ENCODE measurements around the gene UTS2. TPM values are rescaled to one million over a fixed set of nuclear protein-coding genes. Genes with fewer than 3 reads are reported as not detected.

Gene UTS2
- total RNA-seq, 1 donor from 2014 or later, result 5.9 TPM

- Mint-ChIP-seq H3K9me3 (no peaks in the 10 kb centered on the region), H3K36me3 (ENCODE audit: low read depth) (peaks cover 6% of the 10 kb centered on the region), H3K27me3 (no peaks in the 10 kb centered on the region), H3K4me3 (no peak overlapping the region), H3K27ac (no peak overlapping the region), H3K4me1 (no peaks in the 10 kb centered on the region)
- no peak for TF ChIP-seq CTCF (IDR thresholded peaks at IDR 0.05)
- CTCF ChIA-PET, result no interaction called here
- no peak for ATAC-seq (ENCODE audit: low read depth)
- no peak for DNase-seq
- intact Hi-C loops (cut with micrococcal nuclease), result no loop called here
- POLR2A ChIA-PET, result no interaction called here
Measured at GRCh38 chr1:7846656-7847055, 6.2 kb downstream of the UTS2 start.

- POLR2A ChIA-PET, result interaction anchor here (0.6 kb wide), 1 partner anchor 149 kb away, joined by 3 read pairs; no protein-coding TSS in a partner anchor
- CTCF ChIA-PET, result interaction anchor here (0.8 kb wide), 1 partner anchor 38 kb away, joined by 3 read pairs; no protein-coding TSS in a partner anchor
Measured at GRCh38 chr1:7845761-7846160, 7.1 kb downstream of the UTS2 start.

GRCh38 chr1:7842517-7842916 is 10.3 kb downstream of the UTS2 start:
- CTCF ChIA-PET, result no interaction called here
- Mint-ChIP-seq H3K4me3 (no peak overlapping the region), H3K27ac (no peak overlapping the region), H3K9me3 (peaks cover 16% of the 10 kb centered on the region), H3K36me3 (ENCODE audit: low read depth) (peaks cover 35% of the 10 kb centered on the region), H3K4me1 (no peaks in the 10 kb centered on the region), H3K27me3 (no peaks in the 10 kb centered on the region)
- intact Hi-C loops (cut with micrococcal nuclease), result no loop called here
- no peak for DNase-seq
- no peak for TF ChIP-seq CTCF (IDR thresholded peaks at IDR 0.05)
- POLR2A ChIA-PET, result no interaction called here
- ATAC-seq (ENCODE audit: low read depth), result no peak

More at GRCh38 chr1:7845761-7846160, 7.1 kb downstream of the UTS2 start:
- Mint-ChIP-seq H3K36me3 (ENCODE audit: low read depth) (peaks cover 11% of the 10 kb centered on the region), H3K4me1 (no peaks in the 10 kb centered on the region), H3K27ac (no peak overlapping the region), H3K27me3 (no peaks in the 10 kb centered on the region), H3K4me3 (no peak overlapping the region), H3K9me3 (no peaks in the 10 kb centered on the region)
- intact Hi-C loops (cut with micrococcal nuclease), result no loop called here
- TF ChIP-seq CTCF (IDR thresholded peaks at IDR 0.05), result no peak
- ATAC-seq (ENCODE audit: low read depth) (no peak), DNase-seq (no peak)

GRCh38 chr1:7839526-7839925 is 13.3 kb downstream of the UTS2 start:
- intact Hi-C loops (cut with micrococcal nuclease), result no loop called here
- ATAC-seq (ENCODE audit: low read depth) (no peak), DNase-seq (no peak)
- H3K27ac Mint-ChIP-seq, result no peak overlapping the region
- H3K27me3 Mint-ChIP-seq, result no peaks in the 10 kb centered on the region
- no peak overlapping the region for H3K4me3 Mint-ChIP-seq
- CTCF ChIA-PET, result no interaction called here
- peaks cover 53% of the 10 kb centered on the region for H3K36me3 Mint-ChIP-seq (ENCODE audit: low read depth)
- peaks cover 17% of the 10 kb centered on the region for H3K9me3 Mint-ChIP-seq
- POLR2A ChIA-PET, result no interaction called here
- H3K4me1 Mint-ChIP-seq, result no peaks in the 10 kb centered on the region
- TF ChIP-seq CTCF (IDR thresholded peaks at IDR 0.05), result no peak

GRCh38 chr1:7838714-7839113 is 14.2 kb downstream of the UTS2 start:
- peaks cover 52% of the 10 kb centered on the region for H3K36me3 Mint-ChIP-seq (ENCODE audit: low read depth)
- H3K4me3 Mint-ChIP-seq, result no peak overlapping the region
- no peak for TF ChIP-seq CTCF (IDR thresholded peaks at IDR 0.05)
- H3K27me3 Mint-ChIP-seq, result no peaks in the 10 kb centered on the region
- CTCF ChIA-PET, result no interaction called here
- no peak for ATAC-seq (ENCODE audit: low read depth)
- DNase-seq, result no peak
- H3K27ac Mint-ChIP-seq, result no peak overlapping the region
- H3K9me3 Mint-ChIP-seq, result peaks cover 17% of the 10 kb centered on the region
- POLR2A ChIA-PET, result no interaction called here
- intact Hi-C loops (cut with micrococcal nuclease), result no loop called here
- H3K4me1 Mint-ChIP-seq, result no peaks in the 10 kb centered on the region
